Retina (tissue), 1 donor: ENCODE measurements around the gene SLC39A5.
"Not testable (repeated sequence)": the region's sequence is repeated elsewhere in the genome, so short reads cannot be mapped to it uniquely, and the experiment has no call there.

Source experiments
- DNase-seq: peaks from one replicate; pipeline ENCODE4 v3.0.0-alpha.2; 2016

Gene SLC39A5

DNA sequence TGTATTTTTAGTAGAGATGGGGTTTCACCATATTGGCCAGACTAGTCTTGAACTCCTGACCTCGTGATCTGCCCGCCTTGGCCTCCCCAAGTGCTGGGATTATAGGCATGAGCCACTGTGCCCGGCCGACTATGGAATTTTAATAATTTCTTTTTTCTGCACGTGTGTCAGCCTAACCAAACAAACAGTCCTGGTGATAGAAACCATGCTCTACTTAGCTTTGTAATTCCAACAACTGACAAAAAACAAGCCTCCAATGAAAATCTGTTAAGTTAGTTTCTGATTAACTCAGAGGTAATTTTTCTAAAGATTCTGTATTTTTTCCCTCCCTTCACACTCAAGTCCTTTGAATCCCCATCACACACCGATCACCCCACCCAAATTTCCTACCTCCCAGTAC, 52.2 kb downstream of the SLC39A5 start:
- no peak for DNase-seq

- no peak for DNase-seq
These were observed 52.7 kb downstream of the SLC39A5 start for GRCh38 chr12:56282579-56282978.

GRCh38 chr12:56284263-56284662, 54.4 kb downstream of the SLC39A5 start:
- DNase-seq, result not testable (repeated sequence)

DNA sequence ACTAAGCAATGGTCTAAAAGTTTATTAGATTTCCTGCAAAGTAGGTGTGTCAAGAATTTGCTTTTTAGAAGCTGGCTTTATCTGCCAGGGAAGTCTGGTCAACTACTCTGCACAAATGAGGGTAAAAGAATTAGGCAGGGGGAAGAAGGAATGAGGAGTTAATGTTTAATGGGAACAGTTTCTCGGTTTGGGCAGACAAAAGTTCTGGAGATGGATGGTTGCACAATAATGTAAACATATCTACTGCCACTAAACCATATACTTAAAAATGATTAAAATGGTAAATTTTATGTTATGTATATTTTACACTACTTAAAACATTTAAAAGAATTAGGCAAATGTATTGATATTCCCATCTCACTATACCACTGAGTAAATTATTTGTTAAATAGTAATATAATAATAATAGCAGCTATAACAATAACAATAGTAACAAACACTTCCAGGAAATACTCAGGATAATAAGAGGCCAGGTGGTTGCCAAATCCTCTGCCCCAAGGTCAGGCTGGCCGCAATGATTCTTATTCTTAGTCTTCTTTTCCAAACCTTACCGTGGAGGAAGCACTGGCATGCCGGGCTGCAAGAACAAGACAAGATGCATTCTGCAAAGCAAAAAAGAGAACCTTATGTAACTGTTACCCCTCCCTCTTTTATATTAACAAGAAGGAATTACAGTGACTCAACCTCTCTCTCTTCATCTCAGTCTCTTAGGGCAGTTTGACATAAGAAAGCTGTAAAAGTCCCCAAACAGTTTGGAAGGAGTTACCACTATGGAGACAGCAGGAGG, 56.4 kb downstream of the SLC39A5 start:
- no peak for DNase-seq
